NT2/D1 (cell line): ENCODE measurements around the gene LARP4B.

Experiments
- YY1 ChIP-seq: IDR thresholded peaks from 2 replicates; pipeline ENCODE4 v1.6.1; 2011; ENCODE audit not compliant: insufficient read length, insufficient read depth
- ZNF274 ChIP-seq: IDR thresholded peaks from 2 replicates; pipeline ENCODE4 v1.6.1; 2011; ENCODE audit warnings: mild to moderate bottlenecking, low read depth, low read length

DNA sequence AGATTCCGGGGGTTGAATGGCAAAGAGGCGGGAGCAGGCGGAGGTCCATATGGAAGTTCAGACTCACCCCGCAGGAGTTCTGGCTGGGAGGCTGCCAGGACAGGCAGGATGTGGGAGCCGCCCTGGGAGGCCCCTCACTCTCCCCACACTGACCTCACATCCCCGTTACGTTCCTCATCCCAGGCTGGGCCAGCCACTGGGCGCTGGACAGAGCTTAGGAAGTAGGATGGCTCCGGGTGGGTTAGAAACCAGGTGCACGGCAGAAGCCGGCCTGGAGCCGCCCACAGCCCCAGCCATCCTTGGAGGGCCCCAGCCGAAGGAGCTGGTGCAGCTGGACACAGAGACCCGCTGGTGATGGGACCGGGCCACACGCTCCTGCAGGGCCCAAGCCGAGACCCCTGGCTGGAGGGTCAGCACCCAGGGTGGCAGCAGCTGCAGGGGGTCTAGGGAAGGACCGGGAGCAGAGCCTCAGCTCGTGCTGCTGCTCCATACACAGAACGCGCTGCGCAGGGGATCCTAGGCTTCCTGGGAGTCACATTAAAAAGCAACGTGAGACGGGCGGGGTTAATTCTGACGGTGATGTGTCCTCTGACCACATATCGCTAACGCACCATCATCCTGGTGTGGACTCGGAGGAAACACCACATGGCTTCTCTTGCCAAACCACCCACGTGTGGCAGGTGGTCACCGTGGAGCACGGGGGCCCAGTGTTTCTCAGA lies 143.4 kb downstream of the LARP4B start:
- no peak for TF ChIP-seq YY1
- TF ChIP-seq ZNF274 = no peak
